Motor neuron (in vitro differentiated cells): ENCODE data around the gene LYG1. TPM values are rescaled to one million over a fixed set of nuclear protein-coding genes. Genes with fewer than 3 reads are reported as not detected.
A peak's percentile ranks its signal among the peaks of the same experiment; 100 is the strongest.
"Not testable (repeated sequence)": the region's sequence is repeated elsewhere in the genome, so short reads cannot be mapped to it uniquely, and the experiment has no call there.

Experiments
- ATAC-seq, 8 experiments: fragments of 200-7000 bp; cut with Tn5 transposase; replicated peaks in 6 of 8; 2 replicates each; pipeline ENCODE4 v1.8.0; 2021; ENCODE audit warnings: mild to moderate bottlenecking in 8 of 8, moderate library complexity in 8 of 8
- H3K27ac ChIP-seq, 2 donors: fragments of 250-450 bp; sonication (Bioruptor Pico); 2 replicates each; pipeline ENCODE4 v1.9.0; 2021; ENCODE audit warnings: antibody characterized with exemption in 2 of 2, mild to moderate bottlenecking in 2 of 2, moderate library complexity in 1 of 2
- H3K4me1 ChIP-seq, 2 donors: fragments of 250-450 bp; sonication (Bioruptor Pico); replicated peaks in 1 of 2; 2 replicates each; pipeline ENCODE4 v1.6.1; 2021; ENCODE audit warnings: antibody characterized with exemption in 2 of 2, mild to moderate bottlenecking in 2 of 2, moderate library complexity in 1 of 2
- H3K4me3 ChIP-seq, 5 donors: fragments of 250-450 bp; sonication (Bioruptor Pico); 2 replicates each; pipeline ENCODE4 v1.9.0; 2021; ENCODE audit warnings: antibody characterized with exemption in 5 of 5, mild to moderate bottlenecking in 5 of 5, moderate library complexity in 4 of 5
- WGBS, 10 experiments: fragments of 450-650 bp; shearing (Covaris generic); methylation state at CpG; one replicate each; pipeline ENCODE4 v1.0.0; 2022; 5-methylcytosine and 5-hydroxymethylcytosine counted together
- in situ Hi-C, 9 experiments: fragments of 400-800 bp; cut with MboI; loops; one replicate each; pipeline ENCODE4 v1.15.0; 2021; ENCODE audit warnings: low sequenced_read_pairs in 9 of 9, low pct_unique_long_range_greater_than_20kb in 2 of 9; ENCODE audit not compliant: unreplicated experiment in 9 of 9
- total RNA-seq, 8 experiments: library from RNA; unstranded; fragments of 300-600 nt; gene quantifications; 2 replicates each; pipeline versions ENCODE4 v1.2.3 to v1.2.4, GENCODE V29; 2022

LYG1 gene
- total RNA-seq, 8 experiments from 2014 or later: 0.72 to 1.5 (median 1.1) TPM; not detected in 2

DNA sequence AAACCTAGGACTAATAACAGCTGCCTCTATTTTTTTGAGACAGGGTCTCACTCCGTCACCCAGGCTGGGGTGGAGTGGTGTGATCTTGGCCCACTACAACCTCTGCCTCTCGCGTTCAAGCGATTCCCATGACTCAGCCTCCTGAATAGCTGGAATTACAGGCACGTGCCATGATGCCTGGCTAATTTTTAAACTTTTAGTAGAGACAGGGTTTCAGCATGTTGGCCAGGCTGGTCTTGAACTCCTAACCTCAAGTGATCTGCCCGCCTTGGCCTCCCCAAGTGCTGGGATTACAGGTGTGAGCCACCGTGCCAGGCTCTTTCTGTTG, 16.8 kb upstream of the LYG1 start:
- H3K4me1 ChIP-seq, in situ Hi-C loops, ATAC-seq, H3K27ac ChIP-seq, H3K4me3 ChIP-seq: not testable (repeated sequence)
- WGBS, 10 experiments: 80 to 100% (median 95%) methylated on average over 1 to 6 of the region's 7 CpGs; no CpG with 5 or more reads in 2 of the 10 experiments

DNA sequence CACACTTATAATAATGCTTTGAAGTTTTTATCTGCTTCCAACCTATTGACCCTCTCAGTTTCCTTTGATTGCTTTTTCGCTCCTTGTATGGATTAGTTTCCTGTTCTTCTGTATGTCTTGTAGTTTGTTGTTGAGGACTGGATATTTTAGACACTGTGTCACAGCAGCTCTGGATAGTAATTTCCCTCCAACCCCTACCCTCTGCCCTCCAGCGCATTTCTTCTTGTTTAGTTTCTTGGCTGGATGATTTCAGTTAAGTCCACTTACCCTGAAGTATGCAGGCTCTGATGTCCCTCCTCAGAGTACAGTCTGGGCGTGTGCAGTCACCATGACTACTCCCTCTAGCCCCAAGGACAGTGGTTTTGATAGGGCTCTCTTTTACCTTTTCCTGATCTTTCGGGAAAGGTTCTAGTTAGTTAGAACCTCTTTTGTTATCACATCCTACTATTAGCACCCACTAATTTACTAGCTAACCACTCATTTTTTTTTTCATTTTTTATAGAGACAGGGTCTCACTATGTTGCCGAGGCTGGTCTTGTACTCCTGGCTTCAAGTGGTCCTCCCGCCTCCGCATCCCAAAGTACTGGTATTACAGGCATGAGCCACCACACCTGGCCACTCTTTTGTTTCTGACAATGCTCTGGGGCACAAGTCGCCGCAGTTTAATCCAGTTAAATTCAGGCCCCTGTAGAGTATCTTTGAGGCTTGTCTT, 16.3 kb upstream of the LYG1 start:
- 94 to 100% (median 100%) methylated on average over 1 to 9 of the region's 9 CpGs for WGBS, 10 experiments
- Histone ChIP-seq H3K4me1 (no peaks in the 10 kb centered on the region), H3K27ac (no peak overlapping the region), H3K4me3 (no peak overlapping the region)
- in situ Hi-C loops: no loop called here
- ATAC-seq: no peak

DNA sequence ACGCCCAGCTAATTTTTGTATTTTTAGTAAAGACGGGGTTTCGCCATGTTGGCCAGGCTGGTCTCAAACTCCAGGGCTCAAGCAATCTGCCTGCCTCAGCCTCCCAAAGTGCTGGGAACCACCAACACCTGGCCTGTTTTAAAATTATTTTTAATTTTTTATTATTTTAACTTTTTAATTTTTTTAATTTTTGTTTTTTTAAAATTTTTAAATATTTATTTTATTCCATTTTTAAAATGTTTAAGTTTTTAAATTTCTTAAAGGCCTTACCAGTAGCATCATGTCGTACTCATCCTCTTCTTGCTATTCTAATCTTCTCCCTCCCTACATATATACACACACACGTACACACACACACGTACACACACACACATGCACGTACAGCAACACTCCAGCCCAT, 1.4 kb downstream of the LYG1 start:
- in situ Hi-C loops: no loop called here
- Histone ChIP-seq H3K27ac (no peak overlapping the region), H3K4me1 (no peaks in the 10 kb centered on the region), H3K4me3 (no peak overlapping the region)
- no peak for ATAC-seq
- 79 to 100% (median 93%) methylated on average over 3 to 7 of the region's 7 CpGs for WGBS, 10 experiments

DNA sequence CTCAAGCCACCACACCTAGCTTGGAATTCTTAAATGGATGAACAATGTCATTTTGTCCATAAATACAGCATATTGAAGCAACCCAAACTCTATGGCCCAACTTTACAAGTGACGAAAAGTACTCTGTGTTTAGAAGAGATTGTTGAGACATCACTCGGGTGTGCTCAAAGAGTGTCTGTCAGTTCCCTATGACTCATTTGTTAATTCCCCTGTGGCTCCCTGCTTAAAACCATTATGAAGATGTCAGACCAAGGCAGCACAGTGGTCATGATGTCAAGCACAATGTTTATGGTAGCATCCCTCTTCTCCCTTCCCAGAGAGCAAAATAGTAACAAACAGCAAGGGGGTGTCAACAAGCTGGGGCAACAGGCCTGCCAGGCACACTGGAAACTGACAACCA, 3.0 kb downstream of the LYG1 start:
- ATAC-seq: peak in 2 of 8 experiments; percentile 97 to 100
- H3K27ac ChIP-seq: no peak overlapping the region
- no peak overlapping the region for H3K4me3 ChIP-seq
- H3K4me1 ChIP-seq: no peaks in the 10 kb centered on the region
- 40 to 100% (median 90%) methylated on average over 1 to 2 of the region's 2 CpGs; no CpG with 5 or more reads in 1 of the 10 experiments for WGBS, 10 experiments
- in situ Hi-C loops: no loop called here

DNA sequence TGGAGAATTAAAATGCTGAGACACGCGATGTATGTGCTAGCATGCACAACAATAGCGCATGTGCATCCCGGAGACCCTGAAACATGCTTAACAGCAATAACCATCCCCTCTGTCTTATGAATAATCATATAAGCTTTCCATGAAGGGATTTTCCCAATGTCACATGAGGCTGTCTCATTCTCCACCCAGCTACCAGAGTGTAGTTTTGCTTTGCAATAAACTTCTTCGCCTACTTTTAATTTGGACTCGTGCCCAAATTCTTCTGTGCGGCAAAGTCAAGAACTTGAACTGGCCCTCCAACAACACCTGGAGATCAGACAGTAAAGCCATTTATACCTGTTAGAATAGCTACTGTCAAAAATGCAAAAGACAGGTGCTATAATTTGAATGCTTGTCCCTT, 15.5 kb downstream of the LYG1 start:
- H3K4me1 ChIP-seq: no peaks in the 10 kb centered on the region
- no peak overlapping the region for H3K4me3 ChIP-seq
- in situ Hi-C loops: no loop called here
- 93 to 100% (median 99%) methylated on average over 1 to 7 of the region's 7 CpGs; no CpG with 5 or more reads in 2 of the 10 experiments for WGBS, 10 experiments
- ATAC-seq: no peak
- H3K27ac ChIP-seq: no peak overlapping the region

DNA sequence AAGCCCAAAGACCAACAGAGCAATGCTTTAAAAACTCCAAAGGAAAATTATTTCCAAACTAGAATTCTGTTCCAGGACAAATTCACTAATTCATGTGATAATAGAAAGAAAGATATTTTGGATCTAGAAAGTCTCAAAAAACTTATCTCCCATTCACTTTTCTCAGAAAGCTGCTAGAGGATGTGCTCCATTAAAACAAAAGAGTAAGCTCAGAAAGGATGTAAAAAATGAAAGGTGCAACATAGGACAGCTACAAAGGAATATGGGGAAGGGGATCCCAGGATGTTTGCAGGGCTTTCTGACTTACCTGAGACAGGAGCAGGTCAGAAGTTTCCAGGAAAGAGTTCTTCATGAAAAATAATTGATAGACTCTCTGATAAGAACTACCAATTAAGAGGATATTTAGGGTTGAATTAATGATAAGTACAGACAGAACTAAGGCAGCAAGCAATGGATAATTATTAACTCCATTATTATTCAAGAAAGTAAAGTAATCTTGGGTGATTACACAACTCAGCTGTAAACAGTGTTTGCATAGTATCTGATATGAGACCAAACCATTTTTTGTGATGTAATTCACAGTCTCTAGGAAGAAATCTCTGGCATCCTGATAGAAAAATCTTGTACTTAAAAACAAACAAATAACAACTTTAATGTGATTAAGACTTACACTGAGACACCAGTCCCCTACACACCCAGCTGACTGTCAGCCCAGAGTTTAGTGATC, 20.9 kb downstream of the LYG1 start:
- no peak overlapping the region for H3K4me3 ChIP-seq
- in situ Hi-C loops: no loop called here
- ATAC-seq: no peak

DNA sequence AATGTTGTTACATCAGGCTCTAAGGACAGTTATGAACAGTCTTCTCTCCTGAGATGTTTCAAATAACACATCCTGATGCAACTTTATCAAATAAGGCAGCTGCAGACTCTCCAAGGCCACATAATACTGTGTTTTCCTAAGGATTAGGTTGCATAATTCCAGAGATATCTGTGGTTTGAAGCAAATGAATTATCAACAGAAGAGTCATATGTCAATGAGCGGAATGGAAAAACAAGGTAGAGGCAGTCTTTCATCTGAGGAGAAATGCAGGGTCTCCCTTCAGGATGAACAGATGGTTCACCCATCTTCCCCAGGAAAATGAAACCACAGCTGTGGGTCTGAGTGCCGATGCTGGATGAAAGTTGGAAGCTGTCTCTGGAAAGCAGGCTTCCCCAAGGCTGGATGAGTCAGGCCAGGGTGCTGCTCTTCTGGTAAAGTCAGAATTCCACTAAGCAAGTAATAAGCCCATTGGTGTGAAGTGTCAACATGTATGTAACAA, 22.2 kb downstream of the LYG1 start:
- ATAC-seq: peak in 2 of 8 experiments; percentile 93 to 95
- WGBS, 10 experiments: 0 to 100% (median 83%) methylated on average over 1 to 2 of the region's 2 CpGs; no CpG with 5 or more reads in 3 of the 10 experiments
- in situ Hi-C loops: no loop called here

More for the DNA sequence above, 20.9 kb downstream of the LYG1 start:
- H3K4me1 ChIP-seq: no peaks in the 10 kb centered on the region
- H3K27ac ChIP-seq: no peak overlapping the region

DNA sequence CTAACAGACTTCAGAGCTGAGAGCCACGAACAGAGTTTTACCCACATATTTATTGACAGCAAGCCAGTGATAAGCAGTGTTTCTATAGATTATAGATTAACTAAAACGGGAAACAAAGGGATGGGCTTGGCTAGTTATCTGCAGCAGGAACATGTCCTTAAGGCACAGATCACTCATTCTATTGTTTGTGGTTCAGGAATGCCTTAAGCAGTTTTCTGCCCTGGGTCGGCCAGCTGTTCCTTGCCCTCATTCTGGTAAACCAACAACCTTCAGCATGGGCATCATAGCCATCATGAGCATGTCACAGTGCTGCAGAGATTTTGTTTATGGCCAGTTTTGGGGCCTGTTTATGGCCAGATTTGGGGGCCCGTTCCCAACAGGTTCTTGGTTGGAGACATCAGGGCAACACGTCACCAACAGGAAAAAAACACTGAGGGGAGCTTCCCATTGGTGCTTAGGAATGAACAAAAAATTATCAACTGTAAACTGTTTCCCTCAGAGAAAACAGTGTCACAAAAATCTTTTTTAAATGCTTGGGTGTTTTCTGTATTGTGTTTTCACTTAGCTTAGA, 22.7 kb downstream of the LYG1 start:
- WGBS, 10 experiments: 82 to 100% (median 91%) methylated on average over 2 to 5 of the region's 5 CpGs; no CpG with 5 or more reads in 3 of the 10 experiments
- in situ Hi-C loops, H3K4me1 ChIP-seq, H3K27ac ChIP-seq, ATAC-seq, H3K4me3 ChIP-seq: not testable (repeated sequence)

More for the DNA sequence above, 22.2 kb downstream of the LYG1 start:
- Histone ChIP-seq H3K4me1 (no peaks in the 10 kb centered on the region), H3K4me3 (no peak overlapping the region), H3K27ac (no peak overlapping the region)

DNA sequence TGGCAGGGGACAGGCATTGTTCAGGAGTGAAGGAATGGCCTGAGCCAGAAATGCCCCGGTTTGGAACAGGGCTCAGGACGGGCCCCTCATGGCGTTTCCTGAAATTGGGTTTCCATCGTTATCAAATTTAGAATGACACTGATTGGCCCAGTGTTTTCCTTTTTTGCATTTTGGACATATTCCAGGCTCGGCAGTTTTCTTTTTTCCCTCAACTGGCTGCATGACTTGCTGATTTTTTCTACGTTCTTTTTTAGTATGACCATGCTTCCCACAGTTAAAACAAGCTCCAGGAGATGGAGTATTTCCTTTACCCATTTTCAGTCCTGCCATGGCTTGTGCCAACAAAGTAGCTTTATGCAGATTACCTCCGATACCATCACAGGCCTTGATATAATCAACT, 25.1 kb downstream of the LYG1 start:
- no peak overlapping the region for H3K4me3 ChIP-seq
- no peak overlapping the region for H3K27ac ChIP-seq
- H3K4me1 ChIP-seq: no peaks in the 10 kb centered on the region
- ATAC-seq: no peak
- in situ Hi-C loops: no loop called here
- WGBS, 10 experiments: 47 to 100% (median 83%) methylated on average over 1 to 7 of the region's 7 CpGs; no CpG with 5 or more reads in 1 of the 10 experiments

DNA sequence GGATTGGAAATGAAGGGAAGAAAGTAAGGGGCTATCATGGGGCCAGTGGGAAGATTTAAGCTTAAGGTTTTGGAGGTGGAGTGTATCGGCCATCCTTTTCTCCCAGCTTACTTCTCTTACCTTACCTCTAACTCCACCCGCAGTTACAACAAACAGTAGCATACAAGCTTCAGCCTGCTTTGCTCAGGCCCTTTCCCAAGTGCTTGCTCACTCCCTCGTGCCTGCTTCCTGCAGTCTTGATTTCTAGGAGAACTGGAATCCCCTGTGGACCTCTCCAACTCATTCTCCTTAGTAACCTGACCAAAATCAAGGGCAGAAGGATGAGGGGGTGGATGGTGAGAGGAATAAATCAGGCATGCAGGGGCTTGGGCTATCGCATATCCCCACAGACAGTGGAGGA, 39.8 kb downstream of the LYG1 start:
- H3K4me1 ChIP-seq: no peaks in the 10 kb centered on the region
- in situ Hi-C loops: no loop called here
- H3K4me3 ChIP-seq: no peak overlapping the region
- no peak overlapping the region for H3K27ac ChIP-seq
- no peak for ATAC-seq
- 71 to 100% (median 91%) methylated on average over 1 to 3 of the region's 4 CpGs; no CpG with 5 or more reads in 2 of the 10 experiments for WGBS, 10 experiments

DNA sequence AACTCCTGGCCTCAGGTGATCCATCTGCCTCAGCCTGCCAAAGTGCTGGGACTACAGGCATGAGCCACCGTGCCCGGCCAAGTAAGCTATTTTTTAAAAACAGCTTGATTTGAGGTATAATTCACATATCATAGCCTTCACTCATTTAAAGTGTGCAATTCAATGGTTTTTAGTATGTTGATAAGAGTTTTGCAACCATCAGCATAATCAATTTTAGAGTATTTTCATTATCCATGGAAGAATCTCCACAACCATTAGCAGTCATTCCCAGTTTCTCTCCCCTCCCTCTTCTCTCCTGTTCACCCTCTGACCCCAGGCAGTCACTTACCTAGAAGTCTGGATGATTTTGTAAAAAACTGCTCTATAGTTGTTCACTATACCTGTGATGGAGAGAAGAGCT, 40.8 kb downstream of the LYG1 start:
- WGBS, 10 experiments: 79 to 100% (median 100%) methylated on average over 1 to 2 of the region's 2 CpGs; no CpG with 5 or more reads in 5 of the 10 experiments
- no peak for ATAC-seq
- in situ Hi-C loops: no loop called here
- Histone ChIP-seq H3K27ac (no peak overlapping the region), H3K4me3 (no peak overlapping the region), H3K4me1 (no peaks in the 10 kb centered on the region)

DNA sequence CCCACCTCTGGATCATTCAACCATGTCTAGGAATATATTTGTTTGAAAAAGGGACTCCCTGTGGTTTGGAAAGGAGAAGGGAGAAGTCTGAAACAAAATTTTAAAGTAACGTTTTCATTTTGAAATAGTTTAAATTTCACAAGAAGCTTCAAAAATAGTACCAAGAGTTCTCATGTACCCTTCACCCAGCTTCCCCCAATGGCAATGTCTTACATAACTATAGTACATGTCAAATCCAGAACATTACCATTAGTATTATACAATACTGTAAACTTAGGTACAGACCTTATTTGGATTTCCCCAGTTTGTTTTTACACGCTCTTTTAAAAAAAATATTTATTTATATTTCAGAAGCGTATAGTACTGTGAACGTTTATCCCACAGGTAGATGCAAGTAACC, 41.5 kb downstream of the LYG1 start:
- Histone ChIP-seq H3K4me1 (no peaks in the 10 kb centered on the region), H3K27ac (no peak overlapping the region), H3K4me3 (no peak overlapping the region)
- in situ Hi-C loops: no loop called here
- no peak for ATAC-seq
- 42 to 100% (median 89%) methylated on average over 1 to 4 of the region's 4 CpGs for WGBS, 10 experiments

DNA sequence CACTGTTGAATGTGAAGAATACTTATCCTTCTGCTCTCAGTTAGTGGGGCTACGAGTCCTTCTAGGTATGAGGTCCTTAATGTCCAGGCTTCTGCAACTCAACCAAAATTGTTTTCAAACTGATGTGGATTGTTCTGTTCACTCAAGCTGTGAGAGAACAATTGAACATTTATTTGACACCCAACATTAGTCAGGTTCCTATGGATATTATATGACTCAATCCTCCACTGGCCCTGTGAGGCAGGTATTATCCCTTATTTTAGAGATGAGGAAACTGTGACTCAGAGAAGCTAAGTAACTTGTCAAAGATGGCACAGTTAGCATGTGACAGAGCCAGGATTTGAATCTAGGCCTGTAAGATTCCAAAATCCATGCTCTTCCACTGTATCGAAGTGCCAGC, 44.3 kb downstream of the LYG1 start:
- in situ Hi-C loops: no loop called here
- Histone ChIP-seq H3K4me3 (no peak overlapping the region), H3K4me1 (no peaks in the 10 kb centered on the region), H3K27ac (no peak overlapping the region)
- no peak for ATAC-seq
- 25 to 100% (median 100%) methylated on average over 1 of the region's 2 CpGs; no CpG with 5 or more reads in 3 of the 10 experiments for WGBS, 10 experiments
